K562 treated with DMSO at 1 percent for 4 hours (cell line): Measurements from ENCODE around the gene CZIB. TPM values are rescaled to one million over a fixed set of nuclear protein-coding genes. Genes with fewer than 3 reads are reported as not detected.

Experiments used
- total RNA-seq: library from RNA; unstranded; fragments of 300-600 nt; gene quantifications from 2 replicates; pipeline ENCODE4 v1.2.3, GENCODE V29; 2022; ENCODE audit not compliant: insufficient read depth

CZIB gene
- 55.2 and 62.4 TPM in 2 replicates for total RNA-seq

GRCh38 chr1:53220171-53220961, at the start of gene CZIB:
Gene CZIB, minus strand, starts transcription at chr1:53220634. Its CDS starts 59 bp downstream, at chr1:53220575.

GRCh38 chr1:53238197-53239155, 18.0 kb upstream of the CZIB start, which contains the start of gene MAGOH:
Gene MAGOH, minus strand, starts transcription at chr1:53238518. Its CDS starts 70 bp downstream, at chr1:53238448.

GRCh38 chr1:53196485-53197290, 23.7 kb downstream of the CZIB start, which contains the start of gene CPT2:
Gene CPT2, plus strand, starts transcription at chr1:53196824. Its CDS starts 120 bp downstream, at chr1:53196944.

Other genes starting within 250 kb of the CZIB start
- not detected in 2 replicates for gene PODN, start 158.4 kb downstream of the CZIB start, total RNA-seq
- gene SLC1A7, start 78.0 kb downstream of the CZIB start, total RNA-seq = not detected in 2 replicates
- 23.3 and 25.6 TPM in 2 replicates for gene CPT2, start 23.8 kb downstream of the CZIB start, total RNA-seq
- 102 and 139 TPM in 2 replicates for gene MAGOH, start 17.9 kb upstream of the CZIB start, total RNA-seq
- gene LRP8, start 107.4 kb upstream of the CZIB start, total RNA-seq = 8.7 and 15.1 TPM in 2 replicates
- not detected in 2 replicates for gene DMRTB1, start 238.8 kb upstream of the CZIB start, total RNA-seq